Stimulated activated CD4-positive, alpha-beta T cell treated with anti-CD3 and anti-CD28 coated beads, Interleukin-12 subunit alpha, Interleukin-12 subunit beta, amount 100 ng/mL, for 48 hours (primary cell): ENCODE results near the gene ANO7.

Experiments
- DNase-seq, 3 donors: peaks; one replicate each; pipeline ENCODE4 v3.0.0-alpha.2; 2020; ENCODE audit warnings: low read depth in 2 of 3, low spot score in 1 of 3

ANO7 gene

DNA sequence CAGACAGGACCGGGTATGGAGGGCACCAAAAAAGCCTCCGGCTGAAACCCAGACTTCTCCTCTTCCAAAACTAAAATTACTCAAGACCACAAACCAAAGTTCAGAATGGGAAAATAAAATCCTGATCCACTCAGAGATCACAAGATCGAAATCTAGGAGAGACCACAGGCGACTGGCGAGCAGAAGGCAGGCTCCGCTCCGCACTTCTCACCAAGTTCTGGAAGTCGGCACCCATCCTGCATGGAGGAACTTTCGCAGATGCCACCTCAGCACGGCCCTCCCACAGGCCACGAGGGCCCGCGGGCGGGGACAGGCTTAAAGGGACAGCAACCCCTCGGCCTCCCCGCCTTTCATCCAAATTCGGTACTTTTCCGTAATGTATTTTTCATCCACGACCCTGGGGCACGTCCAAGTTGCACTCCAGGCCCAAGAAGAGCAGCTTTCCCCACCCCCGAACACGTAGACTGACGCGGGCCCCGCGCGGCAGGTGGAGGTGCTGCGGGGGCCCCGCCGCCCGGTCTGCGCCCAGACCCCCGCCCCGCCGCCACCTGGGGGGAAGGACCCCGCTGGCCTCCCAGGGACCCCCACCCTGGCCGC, 83.3 kb downstream of the ANO7 start:
- DNase-seq: peak; percentile 25 to 46 (median 31)

- peak in 1 of 3 donors; percentile 28 for DNase-seq
These were observed 84.1 kb downstream of the ANO7 start for GRCh38 chr2:241272303-241273209.

GRCh38 chr2:241273210-241274020, 84.9 kb downstream of the ANO7 start:
- DNase-seq: no peak

DNA sequence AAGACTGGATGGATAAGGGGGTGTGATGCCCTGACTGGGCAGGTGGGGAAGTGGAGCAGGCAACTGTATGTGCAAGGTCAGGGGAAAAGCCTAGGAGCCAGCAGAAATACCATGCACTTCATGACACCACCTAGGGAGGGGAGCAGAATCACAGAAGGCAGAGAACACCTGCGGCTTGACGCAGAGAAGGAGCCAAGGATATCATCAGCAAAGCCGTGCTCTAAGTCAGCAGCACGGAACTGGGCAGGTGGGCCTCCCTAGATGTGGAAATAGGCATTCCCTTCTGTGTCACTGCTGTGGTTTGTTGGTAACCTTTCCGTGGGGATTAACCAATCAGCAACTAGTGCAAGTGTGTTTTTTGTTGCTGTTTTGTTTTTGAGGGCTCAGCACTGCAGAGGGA, 85.7 kb downstream of the ANO7 start:
- no peak for DNase-seq
